ENCODE measurements around the gene LSAMP. TPM values are rescaled to one million over a fixed set of nuclear protein-coding genes. Genes with fewer than 3 reads are reported as not detected.

Gene LSAMP
- total and polyA plus RNA-seq, 2 of the 8 experiments (the other 6 are each of a cell fraction or from before 2014, with no cell fraction given), result 1.8 to 5.7 TPM

GRCh38 chr3:116070061-116070460, 375.2 kb downstream of the LSAMP start:
- Histone ChIP-seq H2BK15ac (ENCODE audit: low read length) (no peak overlapping the region), H3K23ac (ENCODE audit: insufficient read length) (no peak overlapping the region), H3K27ac (ENCODE audit: low read depth, low read length) (no peak overlapping the region), H2BK120ac (replicated peaks; ENCODE audit: low read depth, low read length) (no peak overlapping the region), H3K23me2 (ENCODE audit: low read depth, low read length) (no peaks in the 10 kb centered on the region), H2AK5ac (ENCODE audit: low read depth, low read length) (no peak overlapping the region), H4K5ac (ENCODE audit: insufficient read length, low read depth, low read length) (no peak overlapping the region), H3K9ac (replicated peaks in 1 of 4; ENCODE audit: extremely low read depth in 1 of 4, low read depth in 3 of 4, low read length in 3 of 4) (no peak overlapping the region), H3K79me2 (ENCODE audit: control insufficient read depth in 1 of 2, insufficient read depth in 2 of 2, low read length in 2 of 2) (no peaks in the 10 kb centered on the region), H2BK12ac (ENCODE audit: low read depth, low read length) (no peak overlapping the region), H4K20me1 (replicated peaks in 1 of 2; ENCODE audit: control insufficient read depth in 1 of 2, insufficient read depth in 2 of 2, low read length in 2 of 2) (no peaks in the 10 kb centered on the region), H2BK20ac (ENCODE audit: low read length) (no peak overlapping the region), H3K79me1 (ENCODE audit: low read depth, low read length) (no peaks in the 10 kb centered on the region), H2BK5ac (ENCODE audit: low read depth, low read length) (no peak overlapping the region), H4K8ac (ENCODE audit: extremely low read depth, insufficient read depth, low read length) (no peak overlapping the region), H3K9me3 (ENCODE audit: insufficient read depth in 2 of 2, low read depth in 1 of 2, low read length in 1 of 2) (no peaks in the 10 kb centered on the region), H3K36me3 (ENCODE audit: control insufficient read depth in 2 of 4, insufficient read depth in 4 of 4, low read length in 3 of 4) (no peaks in the 10 kb centered on the region), H3K27me3 (replicated peaks in 1 of 4; ENCODE audit: control insufficient read depth in 3 of 4, extremely low read depth in 1 of 4, insufficient read depth in 3 of 4, low read length in 3 of 4) (no peaks in the 10 kb centered on the region), H3K14ac (ENCODE audit: insufficient read length) (no peak overlapping the region), H3K4ac (replicated peaks; ENCODE audit: insufficient read length, low read depth, low read length) (no peak overlapping the region), H2AFZ (ENCODE audit: low read length) (no peak overlapping the region), H3K56ac (replicated peaks; ENCODE audit: insufficient read length, low read depth, low read length) (no peak overlapping the region), H3K4me2 (ENCODE audit: insufficient read depth in 1 of 2, low read depth in 2 of 2, low read length in 2 of 2) (no peak overlapping the region), H3K18ac (ENCODE audit: extremely low read depth, low read length) (no peak overlapping the region), H3K4me3 (ENCODE audit: extremely low read depth in 1 of 4, insufficient read depth in 2 of 4, low read depth in 3 of 4, low read length in 4 of 4) (no peak overlapping the region), H4K91ac (replicated peaks; ENCODE audit: insufficient read length, low read length) (no peak overlapping the region), H3K4me1 (replicated peaks in 1 of 4; ENCODE audit: control insufficient read depth in 3 of 4, insufficient read depth in 4 of 4, low read length in 3 of 4) (no peaks in the 10 kb centered on the region)
- no peak for DNase-seq (ENCODE audit: low read depth in 1 of 2, low spot score in 2 of 2)
- ChIA-PET POLR2A (ENCODE audit: partially characterized antibody) (no interaction called here), CTCF (ENCODE audit: partially characterized antibody) (no interaction called here)
- FAIRE-seq, result no peak
- 92% methylated on average over 2 of the region's 2 CpGs; no CpG with 5 or more reads in 1 of the 2 experiments for WGBS, 2 experiments (ENCODE audit: extremely low coverage in 1 of 2, insufficient coverage in 1 of 2, insufficient read length in 1 of 2, insufficient replicate concordance in 2 of 2, low coverage in 1 of 2, low lambda C conversion rate in 2 of 2, missing lambda C conversion rate in 1 of 2)
- TF ChIP-seq TAF1 (IDR thresholded peaks at IDR 0.05; ENCODE audit: low read depth, low read length) (no peak), SP4 (IDR thresholded peaks at IDR 0.05; ENCODE audit: low read length) (no peak), E2F6 (IDR thresholded peaks at IDR 0.05) (no peak), EGR1 (IDR thresholded peaks at IDR 0.05; ENCODE audit: borderline replicate concordance, low read depth, low read length) (no peak)

Data from H1 (cell line).